Measurements from ENCODE around the gene DCTPP1. TPM values are rescaled to one million over a fixed set of nuclear protein-coding genes. Genes with fewer than 3 reads are reported as not detected.
"Not testable (repeated sequence)": the region's sequence is repeated elsewhere in the genome, so short reads cannot be mapped to it uniquely, and the experiment has no call there.

The DCTPP1 gene
- total RNA-seq, 4 donors from 2014 or later: 18.8 to 26.4 (median 22.5) TPM

DNA sequence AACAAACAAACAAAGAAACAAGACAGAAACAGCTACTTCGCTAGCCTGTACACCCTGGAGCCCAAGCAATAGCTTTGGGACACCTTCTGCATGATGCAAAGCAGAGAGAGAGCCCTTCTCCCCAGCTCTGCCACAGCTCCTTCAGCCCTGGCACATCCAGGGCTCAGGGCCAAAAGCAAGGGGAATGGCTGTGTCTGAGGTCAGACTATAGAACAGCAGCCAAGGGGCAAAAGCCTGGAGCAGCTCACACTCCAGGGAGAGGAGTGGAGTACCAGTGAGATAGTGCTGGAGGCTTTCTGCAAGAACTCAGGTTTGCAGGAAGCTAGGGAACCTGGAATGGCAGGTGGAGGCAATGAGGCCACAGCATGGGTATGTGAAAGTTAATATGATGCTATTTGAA is 27.4 kb upstream of the DCTPP1 start:
- no peak overlapping the region for H3K4me3 ChIP-seq (replicated peaks in 1 of 3)
- no peaks in the 10 kb centered on the region for H3K27me3 ChIP-seq
- H3K4me1 ChIP-seq: no peaks in the 10 kb centered on the region
- TF ChIP-seq POLR2A (IDR thresholded peaks at IDR 0.05): no peak
- TF ChIP-seq, protein P1, sequence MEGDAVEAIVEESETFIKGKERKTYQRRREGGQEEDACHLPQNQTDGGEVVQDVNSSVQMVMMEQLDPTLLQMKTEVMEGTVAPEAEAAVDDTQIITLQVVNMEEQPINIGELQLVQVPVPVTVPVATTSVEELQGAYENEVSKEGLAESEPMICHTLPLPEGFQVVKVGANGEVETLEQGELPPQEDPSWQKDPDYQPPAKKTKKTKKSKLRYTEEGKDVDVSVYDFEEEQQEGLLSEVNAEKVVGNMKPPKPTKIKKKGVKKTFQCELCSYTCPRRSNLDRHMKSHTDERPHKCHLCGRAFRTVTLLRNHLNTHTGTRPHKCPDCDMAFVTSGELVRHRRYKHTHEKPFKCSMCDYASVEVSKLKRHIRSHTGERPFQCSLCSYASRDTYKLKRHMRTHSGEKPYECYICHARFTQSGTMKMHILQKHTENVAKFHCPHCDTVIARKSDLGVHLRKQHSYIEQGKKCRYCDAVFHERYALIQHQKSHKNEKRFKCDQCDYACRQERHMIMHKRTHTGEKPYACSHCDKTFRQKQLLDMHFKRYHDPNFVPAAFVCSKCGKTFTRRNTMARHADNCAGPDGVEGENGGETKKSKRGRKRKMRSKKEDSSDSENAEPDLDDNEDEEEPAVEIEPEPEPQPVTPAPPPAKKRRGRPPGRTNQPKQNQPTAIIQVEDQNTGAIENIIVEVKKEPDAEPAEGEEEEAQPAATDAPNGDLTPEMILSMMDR (IDR thresholded peaks at IDR 0.05): no peak
- intact Hi-C loops (cut with DNase I): no loop called here
- H3K9me3 ChIP-seq: no peaks in the 10 kb centered on the region
- H3K36me3 ChIP-seq: no peaks in the 10 kb centered on the region
- WGBS, 2 donors: 83% methylated on average over 1 of the region's 1 CpG
- no peak overlapping the region for H3K27ac ChIP-seq
- no peak for DNase-seq

DNA sequence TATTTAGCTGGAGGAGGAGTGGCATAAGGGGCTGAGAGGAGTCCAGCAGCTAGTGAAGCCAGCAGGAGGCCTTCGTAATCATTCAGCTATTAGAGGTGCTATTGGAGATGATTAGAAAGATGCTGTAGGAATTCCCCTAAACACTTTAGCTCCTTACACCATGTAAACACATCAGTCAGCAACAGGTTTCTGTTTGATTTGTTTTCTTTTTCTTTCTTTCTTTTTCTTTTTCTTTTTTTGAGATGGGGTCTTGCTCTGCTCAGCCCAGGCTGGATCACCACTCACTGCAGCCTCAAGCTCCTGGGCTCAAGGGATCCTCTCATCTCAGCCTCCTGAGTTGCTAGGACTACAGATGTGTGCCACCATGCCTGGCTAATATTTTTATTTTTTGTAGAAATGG is 26.5 kb upstream of the DCTPP1 start:
- no peak for DNase-seq
- Histone ChIP-seq H3K4me3 (replicated peaks in 1 of 3) (no peak overlapping the region), H3K36me3 (no peaks in the 10 kb centered on the region), H3K9me3 (no peaks in the 10 kb centered on the region), H3K4me1 (no peaks in the 10 kb centered on the region), H3K27ac (no peak overlapping the region), H3K27me3 (no peaks in the 10 kb centered on the region)
- intact Hi-C loops (cut with DNase I): no loop called here
- no peak for TF ChIP-seq POLR2A (IDR thresholded peaks at IDR 0.05)
- TF ChIP-seq, protein P1 (IDR thresholded peaks at IDR 0.05): no peak
- 82 to 86% methylated on average over 1 of the region's 1 CpG for WGBS, 2 donors

DNA sequence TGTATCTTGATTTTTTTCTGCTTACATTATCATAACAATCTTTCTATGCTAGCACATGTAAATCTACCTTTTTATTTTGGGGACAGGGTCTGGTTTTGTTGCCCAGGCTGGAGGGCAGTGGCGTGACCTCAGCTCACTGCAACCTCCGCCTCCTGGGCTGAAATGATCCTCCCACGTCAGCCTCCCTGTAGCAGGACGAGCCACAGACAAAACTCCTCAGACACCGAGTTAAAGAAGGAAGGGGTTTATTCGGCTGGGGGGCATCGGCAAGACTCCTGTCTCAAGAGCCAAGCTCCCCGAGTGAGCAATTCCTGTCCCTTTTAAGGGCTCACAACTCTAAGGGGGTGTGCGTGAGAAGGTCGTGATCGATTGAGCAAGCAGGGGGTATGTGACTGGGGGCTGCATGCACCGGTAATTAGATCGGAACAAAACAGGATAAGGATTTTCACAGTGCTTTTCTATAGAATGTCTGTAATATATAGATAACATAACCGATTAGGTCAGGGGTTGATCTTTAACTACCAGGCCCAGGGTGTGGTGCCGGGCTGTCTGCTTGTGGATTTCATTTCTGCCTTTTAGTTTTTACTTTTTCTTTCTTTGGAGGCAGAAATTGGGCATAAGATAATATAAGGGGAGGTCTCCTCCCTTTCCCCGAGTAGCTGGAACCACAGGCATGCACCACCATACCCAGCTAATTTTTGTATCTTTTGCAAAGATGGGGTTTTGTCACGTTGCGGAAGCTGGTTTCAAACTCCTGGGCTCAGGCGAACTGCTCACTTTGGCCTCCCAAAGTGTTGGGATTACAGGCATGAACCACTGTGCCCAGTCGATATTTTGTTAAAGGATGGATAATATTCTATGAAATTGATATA is 23.1 kb upstream of the DCTPP1 start:
- H3K27me3 ChIP-seq; H3K4me3 ChIP-seq (replicated peaks in 1 of 3); DNase-seq; H3K36me3 ChIP-seq; H3K4me1 ChIP-seq; intact Hi-C loops (cut with DNase I); H3K9me3 ChIP-seq; H3K27ac ChIP-seq: not testable (repeated sequence)
- 77 to 79% methylated on average over 20 of the region's 20 CpGs for WGBS, 2 donors

DNA sequence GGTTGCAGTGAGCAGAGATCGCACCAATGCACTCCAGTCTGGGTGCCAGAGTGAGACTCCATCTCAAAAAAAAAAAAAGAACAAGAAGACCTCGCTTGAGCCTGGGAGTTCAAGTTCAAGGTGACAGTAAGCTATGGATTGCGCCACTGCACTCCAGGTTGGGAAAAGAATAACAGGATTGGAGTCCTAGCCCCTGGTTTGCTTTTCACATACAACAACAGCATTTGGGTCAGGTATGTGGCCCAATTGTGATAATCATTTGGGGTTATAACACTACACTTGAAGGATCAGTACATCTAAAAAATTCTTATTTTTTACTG is 19.2 kb upstream of the DCTPP1 start:
- Histone ChIP-seq H3K9me3 (no peaks in the 10 kb centered on the region), H3K4me3 (replicated peaks in 1 of 3) (no peak overlapping the region), H3K27ac (no peak overlapping the region), H3K36me3 (no peaks in the 10 kb centered on the region), H3K27me3 (no peaks in the 10 kb centered on the region), H3K4me1 (peaks cover 9 to 15% of the 10 kb centered on the region in 2 donors)
- intact Hi-C loops (cut with DNase I): loop anchor here (10.0 kb wide), 1 partner anchor 156 kb away; no protein-coding TSS in a partner anchor
- WGBS, 2 donors: 79 to 82% methylated on average over 3 of the region's 3 CpGs
- TF ChIP-seq, protein P1 (IDR thresholded peaks at IDR 0.05): no peak
- no peak for TF ChIP-seq POLR2A (IDR thresholded peaks at IDR 0.05)
- DNase-seq: no peak

DNA sequence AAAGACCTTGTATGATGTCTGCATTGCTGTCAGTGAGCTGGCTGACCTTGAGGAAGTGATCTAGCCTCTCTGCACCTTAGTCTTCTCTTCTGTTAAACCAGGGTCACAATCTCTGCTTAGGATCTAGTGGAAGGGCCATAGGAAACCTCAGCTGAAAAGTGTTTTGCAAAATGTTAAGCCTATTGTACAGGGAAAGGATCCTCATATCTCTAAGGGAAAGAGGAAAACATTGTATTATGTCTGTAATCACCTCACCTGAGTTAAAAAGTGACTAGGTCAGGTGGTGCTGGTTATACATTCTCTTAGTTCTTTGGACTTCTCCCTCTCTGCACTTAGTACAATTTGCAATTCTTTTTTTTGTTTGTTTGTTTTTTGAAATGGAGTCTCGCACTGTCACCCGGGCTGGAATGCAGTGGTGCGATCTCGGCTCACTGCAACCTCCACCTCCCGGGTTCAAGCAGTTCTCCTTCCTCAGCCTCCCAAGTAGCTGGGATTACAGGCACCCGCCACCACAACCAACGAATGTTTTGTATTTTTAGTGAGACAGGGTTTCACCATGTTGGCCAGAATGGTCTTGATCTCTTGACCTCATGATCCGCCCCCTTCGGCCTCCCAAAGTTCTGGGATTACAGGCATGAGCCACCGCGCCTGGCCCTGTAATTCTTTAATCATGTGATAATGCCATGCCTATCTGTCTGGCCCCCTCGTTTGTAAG is 17.8 kb upstream of the DCTPP1 start:
- 89 to 92% methylated on average over 12 of the region's 12 CpGs for WGBS, 2 donors

More for the DNA sequence above, 17.8 kb upstream of the DCTPP1 start:
- intact Hi-C loops (cut with DNase I): loop anchor here (10.0 kb wide), 1 partner anchor 157 kb away; no protein-coding TSS in a partner anchor
- peaks cover 11 to 16% of the 10 kb centered on the region in 2 donors for H3K4me1 ChIP-seq
- no peak for TF ChIP-seq POLR2A (IDR thresholded peaks at IDR 0.05)
- TF ChIP-seq, protein P1 (IDR thresholded peaks at IDR 0.05): no peak
- DNase-seq: no peak
- no peaks in the 10 kb centered on the region for H3K27me3 ChIP-seq
- H3K36me3 ChIP-seq: peaks cover 0 to under 1% of the 10 kb centered on the region in 2 donors
- H3K27ac ChIP-seq: no peak overlapping the region
- no peaks in the 10 kb centered on the region for H3K9me3 ChIP-seq
- H3K4me3 ChIP-seq (replicated peaks in 1 of 3): no peak overlapping the region
